Activated naive CD4-positive, alpha-beta T cell treated with anti-CD3 and anti-CD28 coated beads for 36 hours (primary cell): ENCODE data around the gene FBXL16. TPM values are rescaled to one million over a fixed set of nuclear protein-coding genes. Genes with fewer than 3 reads are reported as not detected.
"Not testable (repeated sequence)": the region's sequence is repeated elsewhere in the genome, so short reads cannot be mapped to it uniquely, and the experiment has no call there.

Experiments
- CTCF ChIA-PET: fragments of 350-600 bp; sonication (Branson Sonifier 250); formaldehyde crosslinking; loops from one replicate; lab custom pipeline; 2021; ENCODE audit warnings: antibody characterized with exemption; lab: Charles Lee
- DNase-seq: peaks from one replicate; pipeline ENCODE4 v3.0.0-alpha.2; 2020
- H3K27ac Mint-ChIP-seq: one replicate; pipeline ENCODE4 v1.8.0; 2021; ENCODE audit warnings: mild to moderate bottlenecking, mixed read lengths
- H3K27me3 Mint-ChIP-seq: one replicate; pipeline ENCODE4 v1.8.0; 2021; ENCODE audit warnings: low read depth, mixed read lengths
- H3K36me3 Mint-ChIP-seq: one replicate; pipeline ENCODE4 v1.8.0; 2021; ENCODE audit warnings: low read depth, mixed read lengths
- H3K4me1 Mint-ChIP-seq: one replicate; pipeline ENCODE4 v1.8.0; 2021; ENCODE audit warnings: low read depth, mixed read lengths
- H3K4me3 Mint-ChIP-seq: one replicate; pipeline ENCODE4 v1.8.0; 2021; ENCODE audit warnings: mild to moderate bottlenecking, moderate library complexity, mixed read lengths
- H3K9me3 Mint-ChIP-seq: one replicate; pipeline ENCODE4 v1.8.0; 2021; ENCODE audit warnings: mixed read lengths
- intact Hi-C: fragments of 100-400 bp; cut with micrococcal nuclease; formaldehyde crosslinking; loops from one replicate; pipeline ENCODE4 v1.15.1; 2023
- total RNA-seq, 2 experiments: library from RNA; stranded (reverse); gene quantifications; one replicate each; pipeline ENCODE4 v1.2.3, GENCODE V29; 2021

Gene FBXL16, protein sequence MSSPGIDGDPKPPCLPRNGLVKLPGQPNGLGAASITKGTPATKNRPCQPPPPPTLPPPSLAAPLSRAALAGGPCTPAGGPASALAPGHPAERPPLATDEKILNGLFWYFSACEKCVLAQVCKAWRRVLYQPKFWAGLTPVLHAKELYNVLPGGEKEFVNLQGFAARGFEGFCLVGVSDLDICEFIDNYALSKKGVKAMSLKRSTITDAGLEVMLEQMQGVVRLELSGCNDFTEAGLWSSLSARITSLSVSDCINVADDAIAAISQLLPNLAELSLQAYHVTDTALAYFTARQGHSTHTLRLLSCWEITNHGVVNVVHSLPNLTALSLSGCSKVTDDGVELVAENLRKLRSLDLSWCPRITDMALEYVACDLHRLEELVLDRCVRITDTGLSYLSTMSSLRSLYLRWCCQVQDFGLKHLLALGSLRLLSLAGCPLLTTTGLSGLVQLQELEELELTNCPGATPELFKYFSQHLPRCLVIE
- 1 to 10 TPM; 3.7 to 5.7 TPM for total RNA-seq

DNA sequence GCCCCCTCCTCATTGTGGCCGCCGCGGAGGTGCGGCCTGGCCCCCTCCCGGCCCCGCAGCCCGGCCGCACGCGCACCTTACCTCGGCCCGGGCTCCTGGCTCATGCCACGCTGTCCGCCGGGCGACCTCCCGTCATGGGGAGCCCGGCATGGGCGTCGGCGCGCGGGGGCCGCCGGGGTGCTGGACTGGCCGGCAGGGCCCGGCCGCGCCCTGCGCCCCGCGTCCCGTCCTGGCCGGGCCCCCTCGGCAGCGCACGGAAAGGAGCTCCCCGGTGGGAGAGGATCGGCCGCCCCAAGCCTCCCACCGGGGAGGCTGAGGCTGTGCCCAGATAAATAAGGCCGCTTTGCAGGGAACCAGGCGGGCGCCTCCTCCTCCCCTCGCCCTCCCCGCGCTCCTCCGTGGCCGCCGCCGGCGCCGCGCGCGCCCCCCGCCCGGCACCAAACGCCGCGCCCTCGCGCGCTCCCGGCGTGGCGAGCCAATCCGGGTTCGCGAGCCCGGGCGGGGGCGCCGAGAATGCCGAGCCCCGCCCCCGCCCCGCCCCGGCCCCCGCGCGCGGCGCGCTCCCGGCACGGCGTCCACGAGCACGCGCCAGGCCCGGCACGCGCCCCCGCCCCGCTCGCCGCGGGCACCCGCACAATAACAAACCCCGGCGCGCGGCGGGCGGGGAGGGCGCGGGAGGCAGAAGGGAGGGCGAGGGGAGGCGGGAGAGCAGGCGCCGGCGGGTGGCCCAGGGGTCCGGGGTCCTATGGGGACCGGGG is at the start of gene FBXL16:
Gene FBXL16 (minus strand): TSS at position 371 of the 758 bp plus-strand sequence. CDS start 8,396 bp downstream, outside the sequence.
- Mint-ChIP-seq H3K4me1 (peaks cover 4% of the 10 kb centered on the region), H3K4me3 (no peak within 1 kb of the TSS), H3K27me3 (peaks cover 59% of the 10 kb centered on the region), H3K9me3 (no peaks in the 10 kb centered on the region), H3K27ac (no peak within 1 kb of the TSS), H3K36me3 (no peaks in the 10 kb centered on the region)
- intact Hi-C loops: no loop called here
- no peak for DNase-seq
- CTCF ChIA-PET: no interaction called here

DNA sequence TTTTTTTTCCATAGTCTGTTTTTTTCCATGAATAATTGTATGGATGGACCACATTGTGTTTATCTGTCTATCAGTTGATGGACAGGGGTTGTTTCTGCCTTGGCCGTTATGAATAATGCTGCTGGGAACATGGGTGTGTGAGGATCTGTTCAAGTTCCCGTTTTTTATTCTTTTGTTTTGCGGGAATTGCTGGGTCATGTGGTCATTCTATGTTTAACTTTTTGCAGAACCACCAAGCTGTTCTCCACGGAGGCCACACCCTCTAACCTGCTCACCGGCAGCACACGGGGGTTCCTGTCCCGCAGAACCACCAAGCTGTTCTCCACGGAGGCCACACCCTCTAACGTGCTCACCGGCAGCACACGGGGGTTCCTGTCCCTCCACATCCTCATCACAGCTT is 49.1 kb upstream of the FBXL16 start:
- Mint-ChIP-seq H3K4me3 (no peak overlapping the region), H3K27ac (no peak overlapping the region), H3K4me1 (peaks cover 1% of the 10 kb centered on the region), H3K9me3 (peaks cover 2% of the 10 kb centered on the region), H3K36me3 (no peaks in the 10 kb centered on the region), H3K27me3 (peaks cover 4% of the 10 kb centered on the region)
- CTCF ChIA-PET: interaction anchor here (0.6 kb wide), 1 partner anchor 66 kb away, joined by 4 read pairs; no protein-coding TSS in a partner anchor
- intact Hi-C loops: no loop called here
- DNase-seq: no peak

DNA sequence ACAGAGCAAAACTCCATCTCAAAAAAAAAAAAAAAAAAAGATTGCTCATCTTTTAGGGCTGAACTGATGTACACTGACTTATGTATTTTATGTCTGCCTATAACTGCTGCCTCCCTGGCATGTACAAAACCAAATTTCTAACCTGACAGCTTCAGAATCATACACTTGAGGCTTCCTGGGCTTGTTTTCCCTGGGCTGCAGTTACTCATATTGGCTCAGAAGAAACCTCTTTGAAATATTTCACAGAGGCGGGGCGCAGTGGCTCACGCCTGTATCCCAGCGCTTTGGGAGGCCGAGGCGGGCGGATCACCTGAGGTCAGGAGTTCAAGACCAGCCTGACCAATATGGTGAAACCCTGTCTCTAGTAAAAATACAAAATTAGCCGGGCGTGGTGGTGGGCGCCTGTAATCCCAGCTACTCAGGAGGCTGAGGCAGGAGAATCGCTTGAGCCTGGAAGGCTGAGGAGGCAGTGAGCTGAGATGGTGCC is 48.6 kb upstream of the FBXL16 start:
- H3K36me3 Mint-ChIP-seq, intact Hi-C loops, H3K27me3 Mint-ChIP-seq, H3K9me3 Mint-ChIP-seq, H3K27ac Mint-ChIP-seq, H3K4me3 Mint-ChIP-seq, H3K4me1 Mint-ChIP-seq, DNase-seq: not testable (repeated sequence)
- CTCF ChIA-PET: interaction anchor here (0.6 kb wide), 1 partner anchor 66 kb away, joined by 4 read pairs; no protein-coding TSS in a partner anchor

DNA sequence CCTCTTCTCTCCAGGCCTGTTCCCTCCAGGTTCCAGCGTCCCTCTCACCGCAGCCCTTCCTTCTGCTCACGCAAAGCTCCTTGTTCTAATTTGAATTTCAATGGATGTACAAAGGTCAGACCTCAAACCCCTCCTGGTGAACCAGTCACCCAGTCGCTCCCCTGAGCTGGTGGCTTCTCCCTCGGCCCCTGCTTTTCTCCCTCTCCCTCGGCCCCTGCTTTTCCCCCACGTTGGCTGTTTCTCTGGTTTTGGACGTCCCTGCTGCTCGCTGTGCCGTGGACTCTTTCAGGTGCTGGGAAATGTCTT is 46.4 kb upstream of the FBXL16 start:
- Mint-ChIP-seq H3K4me1 (peaks cover 1% of the 10 kb centered on the region), H3K27ac (no peak overlapping the region)
- CTCF ChIA-PET: interaction anchor here (0.6 kb wide), 2 partner anchors 38 to 40 kb away, joined by 3 read pairs; no protein-coding TSS in a partner anchor

DNA sequence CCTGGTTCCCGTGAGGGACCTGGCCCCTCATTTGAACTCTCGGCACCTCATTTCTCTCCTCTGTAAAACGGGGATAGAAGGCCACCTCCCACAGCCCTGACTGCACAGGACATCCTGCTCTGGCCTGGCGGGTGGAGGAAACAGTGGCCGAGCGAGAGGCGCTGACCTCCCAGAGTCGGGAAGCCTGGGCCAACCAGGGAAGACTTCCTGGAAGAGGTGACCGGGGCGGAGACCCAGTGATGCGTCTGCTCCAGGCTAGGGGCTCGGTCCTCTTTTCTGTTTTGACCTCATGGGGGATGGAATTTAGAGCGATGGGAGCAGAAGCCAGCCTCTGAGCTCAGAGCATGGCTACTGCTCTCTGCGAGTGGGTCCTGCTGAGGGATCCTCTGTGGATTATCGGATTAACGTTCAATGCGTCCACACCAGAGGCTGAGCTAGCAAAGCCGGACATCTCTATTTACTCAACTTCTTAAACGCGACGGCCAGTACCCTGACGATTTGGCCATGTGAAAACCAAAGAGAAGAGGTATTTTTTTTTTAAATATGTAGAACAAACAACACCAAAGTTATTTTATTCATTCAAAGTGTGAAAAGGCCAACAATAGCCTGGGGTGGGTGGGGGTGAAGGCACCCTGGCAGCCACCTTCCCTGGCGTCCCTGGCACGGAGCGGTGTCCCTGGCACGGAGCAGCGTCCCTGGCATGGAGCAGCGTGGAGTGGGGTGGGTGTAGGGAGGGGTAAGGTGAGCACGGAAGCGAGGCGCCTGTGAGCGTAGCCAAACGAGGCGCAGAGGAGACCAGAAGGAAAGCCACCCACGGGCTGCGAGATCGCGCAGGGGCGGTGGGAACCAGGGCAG is 45.8 kb upstream of the FBXL16 start:
- H3K36me3 Mint-ChIP-seq: no peaks in the 10 kb centered on the region
- DNase-seq: no peak
- CTCF ChIA-PET: interaction anchor here (0.6 kb wide), 1 partner anchor 38 kb away, joined by 3 read pairs; no protein-coding TSS in a partner anchor
- intact Hi-C loops: no loop called here
- peaks cover under 1% of the 10 kb centered on the region for H3K9me3 Mint-ChIP-seq
- peaks cover 1% of the 10 kb centered on the region for H3K4me1 Mint-ChIP-seq
- no peaks in the 10 kb centered on the region for H3K27me3 Mint-ChIP-seq
- no peak overlapping the region for H3K27ac Mint-ChIP-seq
- H3K4me3 Mint-ChIP-seq: no peak overlapping the region

More for the DNA sequence above, 46.4 kb upstream of the FBXL16 start:
- Mint-ChIP-seq H3K27me3 (no peaks in the 10 kb centered on the region), H3K9me3 (peaks cover 2% of the 10 kb centered on the region), H3K36me3 (no peaks in the 10 kb centered on the region), H3K4me3 (no peak overlapping the region)
- intact Hi-C loops: no loop called here
- DNase-seq: no peak

DNA sequence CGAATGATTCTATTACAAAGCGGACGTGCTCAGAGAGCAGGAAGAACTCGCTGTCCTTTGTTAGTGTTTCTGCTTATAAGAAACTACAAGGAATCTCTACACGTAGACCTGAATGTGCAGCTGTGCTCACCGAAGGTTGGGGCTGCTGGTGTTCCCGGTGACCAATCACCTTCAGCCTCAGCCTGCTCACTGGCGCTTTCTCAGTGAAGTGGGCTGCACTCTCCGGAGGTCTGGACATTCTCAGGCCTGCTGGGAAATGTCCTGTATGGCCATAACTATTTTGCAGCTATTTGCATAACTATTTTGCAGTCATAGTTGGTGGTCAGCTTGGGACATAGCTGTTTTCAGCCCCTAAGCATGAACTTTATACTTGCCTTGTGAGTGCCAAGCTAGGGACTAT is 44.9 kb upstream of the FBXL16 start:
- no peaks in the 10 kb centered on the region for H3K9me3 Mint-ChIP-seq
- CTCF ChIA-PET: no interaction called here
- H3K27me3 Mint-ChIP-seq: no peaks in the 10 kb centered on the region

DNA sequence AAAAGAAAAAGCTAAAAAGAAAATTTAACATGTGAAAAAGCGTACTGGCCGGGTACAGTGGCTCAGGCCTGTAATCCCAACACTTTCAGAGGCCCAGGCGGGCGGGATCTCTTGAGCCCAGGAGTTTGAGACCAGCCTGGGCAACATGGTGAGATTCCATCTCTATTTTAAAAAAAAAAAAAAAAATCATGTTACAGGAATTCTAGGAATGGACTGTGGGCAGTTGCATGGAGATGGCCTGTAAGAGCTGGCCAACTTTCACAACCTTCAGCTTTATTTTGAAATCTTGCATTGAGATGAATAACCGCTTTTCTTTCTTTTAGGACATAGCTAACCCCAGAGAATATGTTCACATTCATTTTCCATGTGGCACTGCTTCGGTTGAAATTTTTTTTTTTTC is 43.4 kb upstream of the FBXL16 start:
- CTCF ChIA-PET: interaction anchor here (1.0 kb wide), 1 partner anchor 37 kb away, joined by 5 read pairs; no protein-coding TSS in a partner anchor
- DNase-seq: no peak
- no peak overlapping the region for H3K27ac Mint-ChIP-seq
- no peaks in the 10 kb centered on the region for H3K36me3 Mint-ChIP-seq
- no peaks in the 10 kb centered on the region for H3K4me1 Mint-ChIP-seq
- no peaks in the 10 kb centered on the region for H3K27me3 Mint-ChIP-seq
- H3K4me3 Mint-ChIP-seq: no peak overlapping the region
- H3K9me3 Mint-ChIP-seq: no peaks in the 10 kb centered on the region
- intact Hi-C loops: no loop called here

More for the DNA sequence above, 44.9 kb upstream of the FBXL16 start:
- intact Hi-C loops: no loop called here
- no peak for DNase-seq
- Mint-ChIP-seq H3K4me1 (peaks cover 1% of the 10 kb centered on the region), H3K4me3 (no peak overlapping the region), H3K27ac (no peak overlapping the region), H3K36me3 (no peaks in the 10 kb centered on the region)

DNA sequence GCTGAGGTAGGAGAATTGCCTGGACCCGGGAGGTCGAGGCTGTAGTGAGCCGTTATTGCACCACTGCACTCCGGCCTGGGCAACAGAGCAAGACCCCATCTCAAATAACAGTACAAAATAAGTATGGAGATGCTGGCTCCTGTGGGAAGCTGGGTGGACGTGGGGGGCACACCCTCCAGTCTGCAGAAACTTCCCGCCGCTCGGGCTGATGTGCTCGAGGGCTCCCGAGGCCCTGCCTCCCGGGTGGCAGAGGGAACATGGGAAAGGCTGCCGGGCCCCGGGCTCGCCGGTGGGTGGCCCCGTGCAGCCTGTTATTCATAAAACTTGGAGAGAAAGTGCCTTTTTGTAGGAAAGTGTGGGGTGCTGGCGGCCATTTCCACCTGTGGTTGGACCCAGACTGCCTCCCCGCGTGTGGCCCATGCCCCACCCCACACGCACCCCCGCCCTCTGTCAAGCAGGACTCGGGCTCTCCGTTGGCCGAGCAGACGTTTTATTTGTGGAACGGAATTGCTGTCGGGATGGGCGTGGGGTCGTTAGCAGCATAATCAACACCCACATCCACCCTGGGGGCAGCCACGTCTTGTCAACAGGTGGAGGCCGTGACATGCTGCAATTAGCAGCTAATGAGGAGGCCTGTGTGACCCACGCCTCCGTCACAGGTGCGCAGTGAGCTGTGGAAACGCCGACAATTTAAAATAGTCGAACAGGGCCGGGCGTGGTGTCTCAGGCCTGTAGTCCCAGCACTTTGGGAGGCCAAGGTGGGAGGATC is 42.6 kb upstream of the FBXL16 start:
- Mint-ChIP-seq H3K27me3 (no peaks in the 10 kb centered on the region), H3K27ac (no peak overlapping the region), H3K4me1 (no peaks in the 10 kb centered on the region), H3K4me3 (no peak overlapping the region), H3K9me3 (no peaks in the 10 kb centered on the region), H3K36me3 (no peaks in the 10 kb centered on the region)
- no peak for DNase-seq
- intact Hi-C loops: no loop called here
- CTCF ChIA-PET: interaction anchor here (0.5 to 1.2 kb wide), 3 partner anchors 36 to 37 kb away, joined by 3 to 6 read pairs (median 5); no protein-coding TSS in a partner anchor

DNA sequence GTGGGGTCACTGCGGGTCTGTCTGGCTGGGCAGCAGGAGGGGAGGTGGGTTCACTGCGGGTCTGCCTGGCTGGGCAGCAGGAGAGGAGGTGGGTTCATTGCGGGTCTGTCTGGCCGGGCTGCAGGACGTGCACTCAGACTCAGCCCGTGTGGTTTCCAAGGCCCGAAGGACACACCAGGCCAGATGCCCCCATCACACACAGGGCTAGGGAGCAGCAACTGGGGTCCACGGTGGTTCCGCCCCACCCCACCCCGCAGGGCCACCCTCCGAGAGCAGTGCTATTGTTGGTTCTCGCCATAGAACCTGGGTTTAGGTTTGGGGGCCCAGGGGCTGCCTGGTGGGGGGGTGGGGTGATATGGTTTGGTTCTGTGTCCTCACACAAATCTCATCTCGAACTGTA is 41.0 kb upstream of the FBXL16 start:
- Mint-ChIP-seq H3K27ac (no peak overlapping the region), H3K4me3 (no peak overlapping the region), H3K36me3 (no peaks in the 10 kb centered on the region), H3K4me1 (no peaks in the 10 kb centered on the region), H3K9me3 (no peaks in the 10 kb centered on the region), H3K27me3 (no peaks in the 10 kb centered on the region)
- no peak for DNase-seq
- intact Hi-C loops: no loop called here
- CTCF ChIA-PET: interaction anchor here (1.2 kb wide), 1 partner anchor 39 kb away, joined by 6 read pairs; no protein-coding TSS in a partner anchor

DNA sequence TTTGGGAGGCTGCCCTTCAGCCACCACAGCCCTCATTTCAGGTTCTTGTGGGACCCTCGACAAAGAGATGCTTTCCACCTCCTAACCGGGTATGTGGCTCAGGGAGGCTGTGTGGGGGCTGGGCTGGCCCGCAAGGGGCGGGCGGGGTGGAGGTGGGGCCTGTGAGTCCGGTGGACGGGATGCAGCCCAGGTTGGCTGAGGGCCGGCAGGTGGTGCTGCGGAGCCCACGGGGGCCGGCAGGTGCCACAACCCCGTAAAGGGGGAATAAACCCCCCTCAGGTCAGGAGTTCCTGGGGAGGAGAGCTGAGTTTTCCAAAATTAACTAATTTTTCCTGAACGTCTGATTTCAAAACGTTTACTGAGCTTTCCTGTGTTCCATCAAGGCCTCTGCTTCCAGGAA is 40.1 kb upstream of the FBXL16 start:
- no peaks in the 10 kb centered on the region for H3K9me3 Mint-ChIP-seq
- CTCF ChIA-PET: no interaction called here
- no peak overlapping the region for H3K27ac Mint-ChIP-seq
- intact Hi-C loops: no loop called here
- H3K4me1 Mint-ChIP-seq: no peaks in the 10 kb centered on the region
- DNase-seq: peak; percentile 32
- H3K27me3 Mint-ChIP-seq: no peaks in the 10 kb centered on the region
- no peak overlapping the region for H3K4me3 Mint-ChIP-seq
- H3K36me3 Mint-ChIP-seq: no peaks in the 10 kb centered on the region
